Gastroesophageal sphincter (tissue), 4 donors: ENCODE data around the gene IMMP2L. TPM values are rescaled to one million over a fixed set of nuclear protein-coding genes. Genes with fewer than 3 reads are reported as not detected.

Experiments
- ATAC-seq: fragments of 150-250 bp; one replicate; pipeline ENCODE4 v1.9.1; 2016; ENCODE audit warnings: mild to moderate bottlenecking, moderate library complexity
- H3K27ac ChIP-seq, 4 donors: fragments of 200-600 bp; sonication (generic) in 3 of 4; 1 replicate in 3 of 4; 2 replicates in 1 of 4; pipeline ENCODE4 v1.5.1; 2016 to 2019
- H3K27me3 ChIP-seq: fragments of 200-600 bp; sonication (generic); one replicate; pipeline ENCODE4 v1.5.1; 2019
- H3K36me3 ChIP-seq, 2 donors: fragments of 200-600 bp; sonication (generic); one replicate each; pipeline ENCODE4 v1.5.1; 2019; ENCODE audit warnings: control low read depth in 1 of 2
- H3K4me1 ChIP-seq, 3 donors: fragments of 200-600 bp; sonication (generic); 1 replicate in 2 of 3; 2 replicates in 1 of 3; pipeline ENCODE4 v1.5.1; 2016 to 2019; ENCODE audit warnings: control low read depth in 2 of 3
- H3K4me3 ChIP-seq, 2 donors: fragments of 200-600 bp; sonication (generic); one replicate each; pipeline ENCODE4 v1.5.1; 2019; ENCODE audit warnings: mild to moderate bottlenecking in 1 of 2, moderate library complexity in 1 of 2
- H3K9me3 ChIP-seq, 3 donors: fragments of 200-600 bp; sonication (generic); one replicate each; pipeline ENCODE4 v1.5.1; 2017 to 2019; ENCODE audit warnings: control low read depth in 2 of 3
- EP300 ChIP-seq: sonication (generic); formaldehyde crosslinking; IDR thresholded peaks from one replicate; pipeline ENCODE4 v1.6.1; 2017; ENCODE audit warnings: antibody characterized with exemption, mild to moderate bottlenecking
- POLR2A ChIP-seq, 2 donors: fragments of 450-650 bp; IDR thresholded peaks; one replicate each; pipeline ENCODE4 v1.6.1; 2017; ENCODE audit warnings: antibody characterized with exemption in 2 of 2, mild to moderate bottlenecking in 2 of 2, moderate library complexity in 1 of 2
- POLR2AphosphoS5 ChIP-seq: sonication (generic); formaldehyde crosslinking; IDR thresholded peaks from one replicate; pipeline ENCODE4 v1.6.1; 2017; ENCODE audit warnings: antibody characterized with exemption
- WGBS, 2 donors: methylation state at CpG; one replicate each; pipeline ENCODE4 v1.1.5; 2018; ENCODE audit warnings: low coverage in 1 of 2; 5-methylcytosine and 5-hydroxymethylcytosine counted together
- total RNA-seq, 4 donors: library from RNA; depleted of rRNA; stranded (reverse); fragments of >200 nt; gene quantifications; one replicate each; pipeline ENCODE4 v1.1.0, GENCODE V29; 2016
- TF ChIP-seq, protein P1 (sequence below), 4 experiments: fragments of 200-600 bp in 2 of 4; fragments of 450-650 bp in 2 of 4; sonication (generic) in 1 of 4; IDR thresholded peaks; one replicate each; pipeline ENCODE4 v1.5.1; 2017 to 2019; ENCODE audit warnings: antibody characterized with exemption in 4 of 4, mild to moderate bottlenecking in 2 of 4, moderate library complexity in 2 of 4

IMMP2L gene
- total RNA-seq, 4 donors from 2014 or later = 13.6 to 38.5 (median 30.1) TPM

DNA sequence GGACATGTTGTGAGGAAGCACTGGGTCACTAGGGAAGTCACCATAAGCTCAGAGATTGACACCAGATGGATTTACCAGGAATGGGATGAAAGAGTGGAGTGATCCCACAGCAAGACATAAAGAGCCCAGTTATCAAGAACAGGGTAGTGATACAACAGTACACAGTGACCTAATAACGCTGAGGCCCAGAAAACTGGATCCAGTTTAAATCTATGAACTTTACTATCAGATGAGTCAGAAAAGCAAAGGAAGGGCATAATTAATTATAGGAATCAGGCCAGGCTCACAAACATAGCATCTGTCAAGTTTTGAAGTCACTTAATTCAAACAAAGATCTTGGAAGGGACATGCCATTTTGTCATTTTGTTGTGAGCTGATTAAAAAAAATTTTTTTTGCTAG is 397.9 kb downstream of the IMMP2L start:
- H3K36me3 ChIP-seq = no peaks in the 10 kb centered on the region
- no peaks in the 10 kb centered on the region for H3K9me3 ChIP-seq
- no peak overlapping the region for H3K4me3 ChIP-seq
- 92 to 100% methylated on average over 1 of the region's 1 CpG for WGBS, 2 donors
- no peaks in the 10 kb centered on the region for H3K27me3 ChIP-seq
- TF ChIP-seq POLR2A (IDR thresholded peaks at IDR 0.05) (no peak), POLR2AphosphoS5 (no peak), EP300 (no peak)
- TF ChIP-seq, protein P1, sequence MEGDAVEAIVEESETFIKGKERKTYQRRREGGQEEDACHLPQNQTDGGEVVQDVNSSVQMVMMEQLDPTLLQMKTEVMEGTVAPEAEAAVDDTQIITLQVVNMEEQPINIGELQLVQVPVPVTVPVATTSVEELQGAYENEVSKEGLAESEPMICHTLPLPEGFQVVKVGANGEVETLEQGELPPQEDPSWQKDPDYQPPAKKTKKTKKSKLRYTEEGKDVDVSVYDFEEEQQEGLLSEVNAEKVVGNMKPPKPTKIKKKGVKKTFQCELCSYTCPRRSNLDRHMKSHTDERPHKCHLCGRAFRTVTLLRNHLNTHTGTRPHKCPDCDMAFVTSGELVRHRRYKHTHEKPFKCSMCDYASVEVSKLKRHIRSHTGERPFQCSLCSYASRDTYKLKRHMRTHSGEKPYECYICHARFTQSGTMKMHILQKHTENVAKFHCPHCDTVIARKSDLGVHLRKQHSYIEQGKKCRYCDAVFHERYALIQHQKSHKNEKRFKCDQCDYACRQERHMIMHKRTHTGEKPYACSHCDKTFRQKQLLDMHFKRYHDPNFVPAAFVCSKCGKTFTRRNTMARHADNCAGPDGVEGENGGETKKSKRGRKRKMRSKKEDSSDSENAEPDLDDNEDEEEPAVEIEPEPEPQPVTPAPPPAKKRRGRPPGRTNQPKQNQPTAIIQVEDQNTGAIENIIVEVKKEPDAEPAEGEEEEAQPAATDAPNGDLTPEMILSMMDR (IDR thresholded peaks at IDR 0.05) = no peak
- H3K27ac ChIP-seq = no peak overlapping the region
- H3K4me1 ChIP-seq = peaks cover 0 to 11% (median 0%) of the 10 kb centered on the region in 3 donors
- ATAC-seq = no peak

DNA sequence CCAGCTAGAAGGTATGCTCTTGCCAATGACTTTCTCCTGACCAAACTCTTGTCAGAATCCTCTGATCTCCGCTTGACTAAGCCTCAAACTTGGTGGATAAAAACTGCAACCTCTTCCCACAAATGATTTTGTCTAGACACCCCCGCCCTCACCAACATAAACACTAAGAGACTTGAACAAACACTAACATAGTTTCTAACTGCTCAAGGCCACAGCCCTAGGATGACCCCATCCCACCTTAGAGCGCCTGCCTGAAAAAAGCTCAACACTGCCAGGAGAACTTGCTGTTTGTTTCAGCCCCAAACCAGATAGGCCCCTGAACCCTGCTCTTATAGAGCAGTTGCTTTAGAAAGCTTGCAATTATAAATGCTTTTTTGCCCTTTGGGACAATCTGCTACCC is 399.6 kb downstream of the IMMP2L start:
- WGBS, 2 donors = 67 to 92% methylated on average over 1 to 3 of the region's 3 CpGs
- TF ChIP-seq POLR2A (IDR thresholded peaks at IDR 0.05) = no peak
- TF ChIP-seq, protein P1 (IDR thresholded peaks at IDR 0.05) = no peak
- no peak for TF ChIP-seq POLR2AphosphoS5
- no peak for TF ChIP-seq EP300
- no peaks in the 10 kb centered on the region for H3K4me1 ChIP-seq
- H3K36me3 ChIP-seq = no peaks in the 10 kb centered on the region
- no peaks in the 10 kb centered on the region for H3K9me3 ChIP-seq
- no peak for ATAC-seq
- H3K4me3 ChIP-seq = no peak overlapping the region
- H3K27me3 ChIP-seq = no peaks in the 10 kb centered on the region
- no peak overlapping the region for H3K27ac ChIP-seq

DNA sequence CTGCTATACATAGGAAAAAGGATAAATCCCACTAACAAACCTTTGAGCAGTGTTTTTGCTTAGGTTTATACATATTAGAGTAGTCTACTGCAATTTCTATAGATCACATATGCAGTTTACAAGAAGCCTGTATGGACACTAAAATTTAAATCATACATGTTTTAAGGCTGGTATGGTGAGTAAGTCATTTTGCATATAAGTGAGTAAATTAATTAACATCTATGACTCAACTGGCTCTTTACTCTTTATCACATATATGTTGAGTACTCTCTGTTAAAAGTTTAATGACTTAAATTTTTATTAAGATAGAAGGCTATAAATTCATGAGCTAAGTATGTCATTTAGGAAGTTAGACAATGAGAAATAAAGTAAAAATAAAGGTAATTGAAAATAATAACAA is 402.0 kb downstream of the IMMP2L start:
- no peak overlapping the region for H3K27ac ChIP-seq
- H3K9me3 ChIP-seq = no peaks in the 10 kb centered on the region
- no peaks in the 10 kb centered on the region for H3K27me3 ChIP-seq
- H3K4me1 ChIP-seq = no peaks in the 10 kb centered on the region
- no peak for ATAC-seq
- TF ChIP-seq EP300 = no peak
- TF ChIP-seq, protein P1 (IDR thresholded peaks at IDR 0.05) = no peak
- TF ChIP-seq POLR2AphosphoS5 = no peak
- no peak for TF ChIP-seq POLR2A (IDR thresholded peaks at IDR 0.05)
- H3K36me3 ChIP-seq = no peaks in the 10 kb centered on the region
- no peak overlapping the region for H3K4me3 ChIP-seq

DNA sequence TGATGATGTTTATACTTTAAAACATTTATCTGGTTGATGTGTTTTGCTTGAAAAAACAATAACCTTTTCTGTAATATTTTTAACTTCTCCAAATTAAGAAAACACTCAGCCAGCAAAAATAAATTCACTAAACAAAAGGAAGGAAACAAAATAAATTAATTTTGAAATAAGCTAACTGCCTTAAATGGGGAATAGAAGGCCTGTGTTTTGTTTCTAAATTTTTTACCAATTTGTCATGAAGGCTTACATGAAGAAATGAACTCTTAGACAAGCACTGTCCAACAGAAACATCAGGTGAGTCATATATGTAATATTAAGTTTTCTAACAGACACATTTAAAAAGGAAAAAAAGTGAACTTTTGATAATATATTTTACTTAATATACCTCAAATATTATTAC is 402.9 kb downstream of the IMMP2L start:
- no peaks in the 10 kb centered on the region for H3K27me3 ChIP-seq
- no peak overlapping the region for H3K27ac ChIP-seq
- no peak overlapping the region for H3K4me3 ChIP-seq
- no peaks in the 10 kb centered on the region for H3K36me3 ChIP-seq
- no peak for ATAC-seq
- TF ChIP-seq, protein P1 (IDR thresholded peaks at IDR 0.05) = no peak
- TF ChIP-seq EP300 = no peak
- no peak for TF ChIP-seq POLR2AphosphoS5
- no peak for TF ChIP-seq POLR2A (IDR thresholded peaks at IDR 0.05)
- H3K9me3 ChIP-seq = no peaks in the 10 kb centered on the region
- H3K4me1 ChIP-seq = no peaks in the 10 kb centered on the region

DNA sequence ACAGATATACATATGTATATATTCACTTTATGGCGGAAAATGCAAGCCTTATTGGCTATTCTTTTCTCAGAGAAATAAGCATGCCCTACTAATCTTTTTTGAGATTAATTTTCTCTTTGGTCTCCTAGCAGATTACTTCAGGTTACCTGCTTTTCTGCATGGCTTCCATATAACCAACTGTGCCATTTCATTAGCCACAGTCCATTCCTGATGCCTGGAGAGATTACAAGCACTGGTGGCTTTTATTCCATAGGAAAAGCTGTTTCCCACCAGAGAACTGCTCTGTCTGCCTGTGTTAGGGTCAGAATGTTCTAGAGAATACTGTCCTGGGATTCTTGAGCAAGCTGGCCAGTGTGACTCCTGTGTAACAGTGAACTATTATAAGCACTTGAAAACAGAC is 411.6 kb downstream of the IMMP2L start:
- Histone ChIP-seq H3K27ac (no peak overlapping the region), H3K27me3 (no peaks in the 10 kb centered on the region), H3K4me1 (no peaks in the 10 kb centered on the region), H3K9me3 (no peaks in the 10 kb centered on the region), H3K36me3 (no peaks in the 10 kb centered on the region), H3K4me3 (no peak overlapping the region)
- ATAC-seq = no peak
- WGBS, 2 donors = 100% methylated on average over 1 of the region's 1 CpG
- no peak for TF ChIP-seq POLR2A (IDR thresholded peaks at IDR 0.05)
- TF ChIP-seq, protein P1 (IDR thresholded peaks at IDR 0.05) = no peak
- TF ChIP-seq POLR2AphosphoS5 = no peak
- no peak for TF ChIP-seq EP300
